Endodermal cell (in vitro differentiated cells): Measurements from ENCODE around the gene CSAD. TPM values are rescaled to one million over a fixed set of nuclear protein-coding genes. Genes with fewer than 3 reads are reported as not detected.

ENCODE experiments used
- DNase-seq: peaks from one replicate; pipeline ENCODE4 v3.0.0-alpha.2; 2017
- H3K27ac ChIP-seq: 2 replicates; pipeline ENCODE4 v1.5.1; 2013; ENCODE audit warnings: mild to moderate bottlenecking, low read depth, low read length, moderate library complexity
- H3K27me3 ChIP-seq: 2 replicates; pipeline ENCODE4 v1.6.1; 2013; ENCODE audit warnings: mild to moderate bottlenecking, low read length, moderate library complexity; ENCODE audit not compliant: insufficient read depth, control insufficient read depth, poor library complexity, severe bottlenecking
- H3K36me3 ChIP-seq: 2 replicates; pipeline ENCODE4 v1.7.0; 2013; ENCODE audit warnings: mild to moderate bottlenecking, low read length, moderate library complexity; ENCODE audit not compliant: control insufficient read depth, insufficient read depth
- H3K4me1 ChIP-seq: one replicate; pipeline ENCODE4 v1.7.0; 2013; ENCODE audit warnings: low read length; ENCODE audit not compliant: control insufficient read depth, insufficient read depth
- H3K4me3 ChIP-seq: 2 replicates; pipeline ENCODE4 v1.5.1; 2013; ENCODE audit warnings: mild to moderate bottlenecking, low read length, moderate library complexity
- H3K9ac ChIP-seq: 2 replicates; pipeline ENCODE4 v1.6.1; 2013; ENCODE audit warnings: mild to moderate bottlenecking, low read length, moderate library complexity; ENCODE audit not compliant: poor library complexity, severe bottlenecking; ENCODE audit errors: extremely low read depth
- H3K9me3 ChIP-seq: 2 replicates; pipeline ENCODE4 v1.6.1; 2013; ENCODE audit warnings: mild to moderate bottlenecking, low read length, moderate library complexity; ENCODE audit not compliant: control insufficient read depth
- H3K27ac Mint-ChIP-seq: 2 replicates; pipeline ENCODE4 v1.8.0; 2020; ENCODE audit warnings: mixed read lengths
- H3K27me3 Mint-ChIP-seq: 2 replicates; pipeline ENCODE4 v1.8.0; 2021; ENCODE audit warnings: mild to moderate bottlenecking, mixed read lengths; ENCODE audit not compliant: insufficient read depth
- H3K36me3 Mint-ChIP-seq: 2 replicates; pipeline ENCODE4 v1.8.0; 2020; ENCODE audit warnings: low read depth, mixed read lengths
- H3K4me1 Mint-ChIP-seq: 2 replicates; pipeline ENCODE4 v1.8.0; 2020; ENCODE audit warnings: mixed read lengths
- H3K4me3 Mint-ChIP-seq: 2 replicates; pipeline ENCODE4 v1.8.0; 2020; ENCODE audit warnings: mild to moderate bottlenecking, moderate library complexity, mixed read lengths
- H3K9me3 Mint-ChIP-seq: 2 replicates; pipeline ENCODE4 v1.8.0; 2020; ENCODE audit warnings: mild to moderate bottlenecking, mixed read lengths
- CTCF ChIP-seq: fragments of 200-600 bp; sonication (generic); conservative IDR thresholded peaks from 2 replicates; pipeline ENCODE4 v1.5.0; 2021; ENCODE audit warnings: antibody characterized with exemption, mild to moderate bottlenecking
- WGBS, 2 experiments: methylation state at CpG; one replicate each; pipeline versions ENCODE4 v1.1.5 to v1.1.7; 2013; ENCODE audit warnings: missing lambda C conversion rate in 2 of 2, mixed read lengths in 1 of 2; ENCODE audit not compliant: insufficient coverage in 1 of 2, insufficient read length in 1 of 2; 5-methylcytosine and 5-hydroxymethylcytosine counted together
- total RNA-seq, 2 donors: library from RNA; stranded (reverse); fragmentation: NEBNext Ultra II Directional in 1 of 2; extraction: Animal tissue kit (Norgen Biotek cat#: 25700) in 1 of 2; gene quantifications; 2 replicates in 1 of 2; 3 replicates in 1 of 2; pipeline ENCODE4 v1.2.1, GENCODE V29; 2021

CSAD gene
- total RNA-seq, 2 donors from 2014 or later = 24.9 to 38.2 TPM

GRCh38 chr12:53227836-53228235, 47.1 kb upstream of the CSAD start:
- no peak for TF ChIP-seq CTCF
- Mint-ChIP-seq H3K27me3 (peaks cover 29% of the 10 kb centered on the region), H3K4me1 (peaks cover 50% of the 10 kb centered on the region), H3K4me3 (no peak overlapping the region), H3K27ac (no peak overlapping the region), H3K36me3 (peaks cover 4% of the 10 kb centered on the region), H3K9me3 (no peaks in the 10 kb centered on the region)
- Histone ChIP-seq H3K9me3 (no peaks in the 10 kb centered on the region), H3K27ac (no peak overlapping the region), H3K27me3 (peaks cover 8% of the 10 kb centered on the region), H3K36me3 (no peaks in the 10 kb centered on the region), H3K9ac (no peak overlapping the region), H3K4me1 (peaks cover 10% of the 10 kb centered on the region), H3K4me3 (no peak overlapping the region)
- no peak for DNase-seq
- WGBS, 2 experiments = 83 to 100% methylated on average over 1 of the region's 1 CpG

- Histone ChIP-seq H3K9ac (no peak overlapping the region), H3K27me3 (peaks cover 8% of the 10 kb centered on the region), H3K9me3 (no peaks in the 10 kb centered on the region), H3K27ac (no peak overlapping the region), H3K4me3 (no peak overlapping the region), H3K36me3 (no peaks in the 10 kb centered on the region), H3K4me1 (peaks cover 11% of the 10 kb centered on the region)
- peaks cover 48% of the 10 kb centered on the region for H3K4me1 Mint-ChIP-seq
- H3K4me3 Mint-ChIP-seq = no peak overlapping the region
- DNase-seq = no peak
- H3K27ac Mint-ChIP-seq = no peak overlapping the region
- H3K36me3 Mint-ChIP-seq = peaks cover 4% of the 10 kb centered on the region
- peaks cover 31% of the 10 kb centered on the region for H3K27me3 Mint-ChIP-seq
- no peak for TF ChIP-seq CTCF
- H3K9me3 Mint-ChIP-seq = no peaks in the 10 kb centered on the region
- 88 to 94% methylated on average over 11 of the region's 11 CpGs for WGBS, 2 experiments
Measured at GRCh38 chr12:53227341-53227740, 46.6 kb upstream of the CSAD start.

- H3K4me1 ChIP-seq = peaks cover 11% of the 10 kb centered on the region
- TF ChIP-seq CTCF = no peak
- WGBS, 2 experiments = 89 to 93% methylated on average over 4 of the region's 4 CpGs
- H3K9me3 ChIP-seq = no peaks in the 10 kb centered on the region
- Mint-ChIP-seq H3K9me3 (no peaks in the 10 kb centered on the region), H3K4me3 (no peak overlapping the region), H3K27me3 (peaks cover 31% of the 10 kb centered on the region), H3K36me3 (peaks cover 4% of the 10 kb centered on the region), H3K27ac (no peak overlapping the region), H3K4me1 (peaks cover 51% of the 10 kb centered on the region)
- no peak overlapping the region for H3K4me3 ChIP-seq
- no peak overlapping the region for H3K27ac ChIP-seq
- no peak for DNase-seq
- H3K27me3 ChIP-seq = peaks cover 8% of the 10 kb centered on the region
- no peaks in the 10 kb centered on the region for H3K36me3 ChIP-seq
- no peak overlapping the region for H3K9ac ChIP-seq
Measured at GRCh38 chr12:53226815-53227214, 46.1 kb upstream of the CSAD start.
